HG03045 (cell line): Measurements from ENCODE around the gene CMTM2.
"Not testable (repeated sequence)": the region's sequence is repeated elsewhere in the genome, so short reads cannot be mapped to it uniquely, and the experiment has no call there.

Experiments used
- ATAC-seq: cut with Tn5 transposase; IDR thresholded peaks from one replicate; pipeline ENCODE4 v1.9.1; 2021; ENCODE audit warnings: mild to moderate bottlenecking, moderate library complexity; ENCODE audit not compliant: unreplicated experiment

The CMTM2 gene

GRCh38 chr16:66627611-66628378, 48.5 kb downstream of the CMTM2 start:
- not testable (repeated sequence) for ATAC-seq

GRCh38 chr16:66629856-66630255, 50.6 kb downstream of the CMTM2 start:
- ATAC-seq = no peak

- ATAC-seq = not testable (repeated sequence)
Measured at GRCh38 chr16:66630561-66631260, 51.4 kb downstream of the CMTM2 start.

- not testable (repeated sequence) for ATAC-seq
Measured at GRCh38 chr16:66631558-66631957, 52.3 kb downstream of the CMTM2 start.

GRCh38 chr16:66634527-66635196, 55.4 kb downstream of the CMTM2 start:
- no peak for ATAC-seq

- no peak for ATAC-seq
Measured at GRCh38 chr16:66635406-66635805, 56.1 kb downstream of the CMTM2 start.

- ATAC-seq = no peak
Measured at GRCh38 chr16:66636199-66636598, 56.9 kb downstream of the CMTM2 start.

GRCh38 chr16:66637806-66638205, 58.5 kb downstream of the CMTM2 start:
- no peak for ATAC-seq
